Endothelial cell of umbilical vein (primary cell): ENCODE results near the gene KCNC1. TPM values are rescaled to one million over a fixed set of nuclear protein-coding genes. Genes with fewer than 3 reads are reported as not detected.

Source experiments
- BruUV-seq: library from RNA; stranded (reverse); fragments of 400-500 nt; replicated peaks from 2 replicates; lab custom pipeline; 2021; lab: Mats Ljungman, UMichigan
- CTCF ChIA-PET: fragments of 300-600, 350-600 bp; sonication (Branson Sonifier 250); formaldehyde crosslinking; loops from one replicate; lab custom pipeline; 2021; ENCODE audit warnings: antibody characterized with exemption, inconsistent platforms; lab: Charles Lee
- POLR2A ChIA-PET: fragments of 300-600, 350-600 bp; sonication (Branson Sonifier 250); formaldehyde crosslinking; loops from one replicate; lab custom pipeline; 2021; ENCODE audit warnings: antibody characterized with exemption, inconsistent platforms; lab: Charles Lee
- DNase-seq: peaks from one replicate; pipeline ENCODE4 v3.0.0-alpha.2; 2011; ENCODE audit warnings: low read depth, low spot score
- FAIRE-seq: peaks from 2 replicates; lab custom pipeline; 2011; peaks lifted over from hg19 to GRCh38; lab: Jason Lieb, UNC
- H2AFZ ChIP-seq: 2 replicates; pipeline ENCODE4 v1.6.0; 2012; ENCODE audit warnings: low read depth, low read length, control low read depth, inconsistent platforms
- H3K27ac ChIP-seq: 2 replicates; pipeline ENCODE4 v1.5.1; 2011; ENCODE audit warnings: low read depth, mild to moderate bottlenecking, control low read depth, low read length, moderate library complexity; ENCODE audit not compliant: insufficient read depth
- H3K27me3 ChIP-seq, 2 experiments: 2 replicates each; pipeline versions ENCODE4 v1.6.0 to v1.6.1; 2011; ENCODE audit warnings: low read length in 2 of 2, mixed read lengths in 1 of 2; ENCODE audit not compliant: control insufficient read depth in 2 of 2, insufficient read depth in 2 of 2
- H3K36me3 ChIP-seq, 2 experiments: 2 replicates in 1 of 2; 3 replicates in 1 of 2; pipeline ENCODE4 v1.5.1; 2011; ENCODE audit warnings: low read length in 2 of 2, mild to moderate bottlenecking in 1 of 2, moderate library complexity in 1 of 2; ENCODE audit not compliant: control insufficient read depth in 2 of 2, insufficient read depth in 2 of 2; ENCODE audit errors: extremely low read depth in 1 of 2
- H3K4me1 ChIP-seq: 3 replicates; pipeline ENCODE4 v1.5.1; 2011; ENCODE audit warnings: mild to moderate bottlenecking, low read length; ENCODE audit not compliant: control insufficient read depth, insufficient read depth; ENCODE audit errors: extremely low read depth
- H3K4me2 ChIP-seq: 2 replicates; pipeline ENCODE4 v1.6.1; 2011; ENCODE audit warnings: low read length, control low read depth, mixed read lengths; ENCODE audit not compliant: insufficient read depth
- H3K4me3 ChIP-seq, 3 experiments: fragments of 200-600 bp in 1 of 3; sonication (generic), shearing (Covaris generic) in 1 of 3; replicated peaks in 1 of 3; 2 replicates each; pipeline ENCODE4 v1.5.1; 2011 to 2016; ENCODE audit warnings: control low read depth in 3 of 3, low read length in 3 of 3, mild to moderate bottlenecking in 2 of 3, inconsistent platforms in 1 of 3, low read depth in 1 of 3, moderate library complexity in 1 of 3; ENCODE audit not compliant: insufficient read depth in 1 of 3
- H3K79me2 ChIP-seq: 2 replicates; pipeline ENCODE4 v1.6.0; 2012; ENCODE audit warnings: low read length, inconsistent platforms; ENCODE audit not compliant: control insufficient read depth, insufficient read depth
- H3K9ac ChIP-seq: replicated peaks from 2 replicates; pipeline ENCODE3; 2011; ENCODE audit warnings: low read length, control low read depth; ENCODE audit not compliant: insufficient read depth; ENCODE audit errors: extremely low read depth
- H3K9me1 ChIP-seq: replicated peaks from 3 replicates; pipeline ENCODE4 v1.6.0; 2011; ENCODE audit warnings: mild to moderate bottlenecking, low read length; ENCODE audit not compliant: control insufficient read depth, insufficient read depth; ENCODE audit errors: extremely low read depth
- H3K9me3 ChIP-seq: replicated peaks from 2 replicates; pipeline ENCODE4 v1.5.1; 2012; ENCODE audit warnings: low read length, inconsistent platforms; ENCODE audit not compliant: control insufficient read depth, insufficient read depth
- H4K20me1 ChIP-seq: replicated peaks from 2 replicates; pipeline ENCODE3; 2011; ENCODE audit warnings: mild to moderate bottlenecking, low read length; ENCODE audit not compliant: control insufficient read depth, insufficient read depth; ENCODE audit errors: extremely low read depth
- CTCF ChIP-seq, 2 donors: IDR thresholded peaks; 1 replicate in 1 of 2; 2 replicates in 1 of 2; pipeline ENCODE4 v1.5.1; 2011; ENCODE audit warnings: low read length in 2 of 2, mild to moderate bottlenecking in 2 of 2, moderate library complexity in 2 of 2, control low read depth in 1 of 2, inconsistent platforms in 1 of 2, low read depth in 1 of 2; ENCODE audit not compliant: insufficient read depth in 1 of 2; ENCODE audit errors: extremely low read depth in 1 of 2
- EZH2 ChIP-seq: IDR thresholded peaks from 2 replicates; pipeline ENCODE4 v1.6.1; 2012; ENCODE audit warnings: borderline replicate concordance, low read depth, mild to moderate bottlenecking, moderate library complexity, low read length, inconsistent platforms; ENCODE audit not compliant: severe bottlenecking
- FOS ChIP-seq: IDR thresholded peaks from 2 replicates; pipeline ENCODE4 v1.6.1; 2011; ENCODE audit warnings: mild to moderate bottlenecking, low read length, moderate library complexity, borderline replicate concordance; ENCODE audit not compliant: insufficient read depth
- GATA2 ChIP-seq: IDR thresholded peaks from 2 replicates; pipeline ENCODE4 v1.7.0; 2011; ENCODE audit warnings: low read depth, mild to moderate bottlenecking, moderate library complexity, mixed read lengths, low read length; ENCODE audit not compliant: insufficient read length, insufficient read depth
- JUN ChIP-seq: IDR thresholded peaks from 2 replicates; pipeline ENCODE4 v1.6.1; 2011; ENCODE audit warnings: borderline replicate concordance, low read depth; ENCODE audit not compliant: insufficient read length, insufficient read depth
- MYC ChIP-seq: IDR thresholded peaks from one replicate; pipeline ENCODE4 v1.6.1; 2011; ENCODE audit warnings: mild to moderate bottlenecking, low read depth, low read length
- POLR2A ChIP-seq: IDR thresholded peaks from 2 replicates; pipeline ENCODE4 v1.6.1; 2012; ENCODE audit warnings: low read depth, mild to moderate bottlenecking, control low read depth, low read length
- POLR2AphosphoS5 ChIP-seq: IDR thresholded peaks from 2 replicates; pipeline ENCODE4 v1.6.1; 2012; ENCODE audit warnings: low read depth, mild to moderate bottlenecking, control low read depth, low read length, moderate library complexity; ENCODE audit not compliant: insufficient read depth
- dilution Hi-C: fragments of 300-500 bp; cut with MboI; formaldehyde crosslinking; loops from one replicate; pipeline ENCODE4 v1.15.0; 2019; ENCODE audit warnings: low sequenced_read_pairs; ENCODE audit not compliant: extremely low pct_ligation_motif_present
- intact Hi-C: fragments of 100-400 bp; cut with micrococcal nuclease; formaldehyde crosslinking; loops from one replicate; pipeline ENCODE4 v1.10.0; 2022
- polyA plus RNA-seq, 4 experiments: library from polyadenylated mRNA; depleted of rRNA in 3 of 4; stranded (reverse) in 3 of 4; unstranded in 1 of 4; fragments of >200 nt; gene quantifications; 2 replicates each; pipeline versions ENCODE4 v1.2.1 to v1.2.3, GENCODE V29; 2011 to 2012; ENCODE audit warnings: missing spikeins in 1 of 4
- total RNA-seq: library from RNA; stranded (reverse); gene quantifications from 2 replicates; pipeline ENCODE4 v1.2.3, GENCODE V29; 2021
- TF ChIP-seq, protein P1 (sequence below): IDR thresholded peaks from 2 replicates; pipeline ENCODE4 v1.6.1; 2011; ENCODE audit not compliant: insufficient read depth, insufficient read length

Gene KCNC1
- total and polyA plus RNA-seq, 2 donors (not counting 3 experiments of a cell fraction or from before 2014, with no cell fraction given): not detected

DNA sequence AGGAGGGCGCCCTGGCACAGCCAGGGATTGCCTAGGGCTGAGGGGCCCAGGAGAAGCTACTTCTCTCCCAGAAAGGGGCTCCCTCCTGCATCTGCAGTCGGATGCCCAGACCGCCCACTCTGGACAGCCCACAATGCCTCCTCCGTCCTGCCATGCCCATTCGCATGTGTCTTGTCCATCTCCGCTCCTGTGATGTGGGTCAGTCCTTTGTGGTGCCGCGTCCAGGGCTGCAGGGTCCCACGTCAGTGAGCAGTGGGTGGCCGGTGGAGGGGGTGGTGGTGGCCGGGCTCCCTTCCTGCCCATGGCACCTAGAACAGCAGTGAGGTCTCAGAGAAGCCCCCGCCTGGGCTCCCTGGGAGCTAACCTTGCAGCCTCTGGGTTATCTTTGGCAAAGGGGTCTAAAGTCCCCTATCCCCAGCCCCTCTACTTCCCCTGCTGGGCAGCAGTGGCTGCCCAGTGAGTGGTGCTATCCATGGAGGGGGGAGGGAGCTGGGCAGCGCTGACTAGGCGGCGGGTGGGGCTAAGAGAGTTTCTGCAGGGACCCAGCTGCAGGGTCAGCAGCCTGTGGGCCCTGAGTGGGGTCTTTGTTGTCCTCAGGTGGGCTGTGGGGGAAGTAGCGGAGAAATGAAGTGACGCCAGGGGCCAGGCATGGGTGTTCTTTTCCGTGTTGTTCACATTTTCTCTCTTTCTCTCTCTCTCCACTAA is 41.1 kb downstream of the KCNC1 start:
- no peak overlapping the region for H3K9ac ChIP-seq

DNA sequence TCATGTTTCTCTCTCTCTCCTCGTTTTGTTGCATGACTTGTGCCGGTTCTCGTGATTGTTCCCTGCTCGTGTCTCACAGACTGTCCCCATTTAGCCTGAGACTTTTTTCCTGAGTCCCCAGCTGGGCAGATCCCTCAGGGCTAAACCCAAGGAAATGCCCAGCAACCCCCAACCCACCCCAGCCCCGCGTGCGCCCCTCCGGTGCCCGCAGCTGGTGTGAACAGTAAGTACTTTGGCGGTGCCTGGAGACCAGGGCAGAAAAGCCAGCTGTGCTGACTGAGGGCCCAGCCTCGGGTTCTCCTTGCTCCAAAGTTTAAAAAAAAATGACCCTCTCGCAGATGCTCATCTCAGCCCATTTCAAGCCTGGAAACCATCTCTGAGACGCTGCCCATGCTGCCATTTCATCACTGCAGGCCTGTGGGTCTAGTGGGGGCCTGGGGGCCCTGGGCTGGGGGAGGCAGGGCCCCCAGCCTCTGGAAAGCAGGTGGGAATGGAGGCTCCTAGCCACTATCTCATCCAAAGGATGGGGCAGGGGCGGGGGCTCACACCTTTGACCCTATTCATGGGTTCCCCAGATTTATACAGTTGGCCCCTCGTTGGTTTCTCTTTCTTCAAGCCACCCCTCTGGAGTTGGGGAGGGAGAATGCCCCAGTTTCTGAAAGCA is 41.8 kb downstream of the KCNC1 start:
- Histone ChIP-seq H3K27me3 (no peaks in the 10 kb centered on the region), H3K36me3 (no peaks in the 10 kb centered on the region), H3K4me1 (no peaks in the 10 kb centered on the region), H3K4me3 (no peak overlapping the region), H3K27ac (no peak overlapping the region), H3K9me1 (no peaks in the 10 kb centered on the region), H3K4me2 (no peak overlapping the region), H3K79me2 (no peaks in the 10 kb centered on the region), H3K9ac (no peak overlapping the region), H4K20me1 (no peaks in the 10 kb centered on the region), H2AFZ (no peak overlapping the region), H3K9me3 (no peaks in the 10 kb centered on the region)
- no TSS peak for BruUV-seq
- no peak for DNase-seq
- TF ChIP-seq POLR2AphosphoS5 (no peak), GATA2 (no peak), FOS (no peak), EZH2 (no peak), JUN (no peak), MYC (no peak), CTCF (IDR thresholded peaks at IDR 0.05; ENCODE audit: extremely low read depth in 1 of 2, insufficient read depth in 1 of 2, low read depth in 1 of 2, low read length in 2 of 2) (no peak), POLR2A (no peak)
- TF ChIP-seq, protein P1, sequence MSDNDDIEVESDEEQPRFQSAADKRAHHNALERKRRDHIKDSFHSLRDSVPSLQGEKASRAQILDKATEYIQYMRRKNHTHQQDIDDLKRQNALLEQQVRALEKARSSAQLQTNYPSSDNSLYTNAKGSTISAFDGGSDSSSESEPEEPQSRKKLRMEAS: no peak
- ChIA-PET POLR2A (no interaction called here), CTCF (no interaction called here)
- intact Hi-C loops: no loop called here
- dilution Hi-C loops: no loop called here
- FAIRE-seq: no peak

More for the DNA sequence above, 41.1 kb downstream of the KCNC1 start:
- H3K9me1 ChIP-seq: no peaks in the 10 kb centered on the region
- H3K4me3 ChIP-seq: no peak overlapping the region
- no peaks in the 10 kb centered on the region for H4K20me1 ChIP-seq
- no peaks in the 10 kb centered on the region for H3K36me3 ChIP-seq
- H3K79me2 ChIP-seq: no peaks in the 10 kb centered on the region
- no peak overlapping the region for H3K4me2 ChIP-seq
- intact Hi-C loops: no loop called here
- H3K9me3 ChIP-seq: no peaks in the 10 kb centered on the region
- no peak overlapping the region for H3K27ac ChIP-seq
- no TSS peak for BruUV-seq
- H3K4me1 ChIP-seq: no peaks in the 10 kb centered on the region
- no peak for FAIRE-seq
- TF ChIP-seq FOS (no peak), GATA2 (no peak), POLR2AphosphoS5 (no peak), JUN (no peak), EZH2 (no peak), POLR2A (no peak)
- dilution Hi-C loops: no loop called here
- ChIA-PET POLR2A (no interaction called here), CTCF (no interaction called here)
- no peak for DNase-seq
- H2AFZ ChIP-seq: no peak overlapping the region
- H3K27me3 ChIP-seq: no peaks in the 10 kb centered on the region
